Measurements from ENCODE around the gene DAND5. TPM values are rescaled to one million over a fixed set of nuclear protein-coding genes. Genes with fewer than 3 reads are reported as not detected.

Gene DAND5
- total and polyA plus RNA-seq, 2 of the 13 experiments (the other 11 are each of a cell fraction or from before 2014, with no cell fraction given), result 0.04 TPM; not detected in 1

GRCh38 chr19:12952488-12953137 is 16.8 kb upstream of the DAND5 start:
- no peak overlapping the region for H3K4me2 ChIP-seq (ENCODE audit: low read depth, low read length)
- H3K9ac ChIP-seq (ENCODE audit: insufficient read depth, low read depth, low read length), result no peak overlapping the region
- H3K9me3 ChIP-seq (ENCODE audit: low read length), result no peaks in the 10 kb centered on the region
- no peak overlapping the region for H3K27ac ChIP-seq (ENCODE audit: extremely low read length, insufficient read depth, low read length)
- DNase-seq (ENCODE audit: low spot score) (no peak), ATAC-seq (no peak), FAIRE-seq (no peak)
- H3K79me2 ChIP-seq (ENCODE audit: insufficient read depth, low read length), result peaks cover 28% of the 10 kb centered on the region
- in situ Hi-C loops (cut with HindIII; ENCODE audit: extremely low pct_ligation_motif_present, low pct_unique_long_range_greater_than_20kb), result no loop called here
- H4K20me1 ChIP-seq (ENCODE audit: insufficient read depth, low read length), result no peaks in the 10 kb centered on the region
- peaks cover 34 to 55% of the 10 kb centered on the region in 2 experiments; a peak in 4 of 5 replicates for H3K36me3 ChIP-seq (replicated peaks in 1 of 2; ENCODE audit: control insufficient read depth in 1 of 2, insufficient read depth in 2 of 2, low read length in 2 of 2)
- H3K27me3 ChIP-seq (ENCODE audit: control insufficient read depth in 1 of 2, insufficient read depth in 2 of 2, low read length in 2 of 2), result no peaks in the 10 kb centered on the region
- peaks cover 26% of the 10 kb centered on the region for H3K4me1 ChIP-seq (ENCODE audit: insufficient read depth, low read length)
- WGBS (ENCODE audit: low lambda C conversion rate), result 97% methylated on average over 12 of the region's 12 CpGs
- CTCF ChIA-PET (ENCODE audit: low intra/inter-chr PET ratio, low total read pairs), result no interaction called here
- BruUV-seq (replicated peaks), result no TSS peak
- no peak overlapping the region for H2AFZ ChIP-seq (ENCODE audit: low read length)
- no peak overlapping the region for H3K4me3 ChIP-seq (replicated peaks in 1 of 3; ENCODE audit: insufficient read depth in 1 of 3, low read depth in 2 of 3, low read length in 3 of 3)
- intact Hi-C loops (cut with micrococcal nuclease; ENCODE audit: unreplicated experiment), result no loop called here
- POLR2A ChIA-PET, result interaction anchor here (0.9 to 1.0 kb wide), 2 partner anchors 15 to 62 kb away, joined by 4 to 5 read pairs; partner anchors contain the start of gene GCDH
- TF ChIP-seq AGO2 (optimal IDR thresholded peaks at IDR 0.05; ENCODE audit: low read depth, low read length) (peak; percentile 52), PLRG1 (conservative IDR thresholded peaks at IDR 0.05) (no peak), ZNF251 (CRISPR knock-in tag; IDR thresholded peaks at IDR 0.05) (no peak), STAG1 (CRISPR knock-in tag; IDR thresholded peaks at IDR 0.05) (no peak), RARA (CRISPR knock-in tag; IDR thresholded peaks at IDR 0.05) (no peak), ZNF737 (CRISPR knock-in tag; IDR thresholded peaks at IDR 0.05; ENCODE audit: borderline replicate concordance) (no peak), ZNF121 (CRISPR knock-in tag; IDR thresholded peaks at IDR 0.05) (no peak), POLR2A (IDR thresholded peaks at IDR 0.05; ENCODE audit: insufficient read depth in 1 of 2, low read depth in 2 of 2, low read length in 2 of 2) (peak in 1 of 2 experiments; percentile 32; a peak in 1 of 4 replicates), ZNF512 (CRISPR knock-in tag; IDR thresholded peaks at IDR 0.05) (no peak), ZNF256 (CRISPR knock-in tag; conservative IDR thresholded peaks at IDR 0.05) (no peak), TMF1 (CRISPR knock-in tag; IDR thresholded peaks at IDR 0.05; ENCODE audit: low read depth) (no peak), POLR2G (IDR thresholded peaks at IDR 0.05; ENCODE audit: low read depth, low read length) (peak; percentile 40; the same call in 1 of the 2 replicates), ZNF337 (CRISPR knock-in tag; IDR thresholded peaks at IDR 0.05; ENCODE audit: borderline replicate concordance, low read depth) (no peak), PATZ1 (CRISPR knock-in tag; IDR thresholded peaks at IDR 0.05) (no peak)
- TF ChIP-seq, protein P1, sequence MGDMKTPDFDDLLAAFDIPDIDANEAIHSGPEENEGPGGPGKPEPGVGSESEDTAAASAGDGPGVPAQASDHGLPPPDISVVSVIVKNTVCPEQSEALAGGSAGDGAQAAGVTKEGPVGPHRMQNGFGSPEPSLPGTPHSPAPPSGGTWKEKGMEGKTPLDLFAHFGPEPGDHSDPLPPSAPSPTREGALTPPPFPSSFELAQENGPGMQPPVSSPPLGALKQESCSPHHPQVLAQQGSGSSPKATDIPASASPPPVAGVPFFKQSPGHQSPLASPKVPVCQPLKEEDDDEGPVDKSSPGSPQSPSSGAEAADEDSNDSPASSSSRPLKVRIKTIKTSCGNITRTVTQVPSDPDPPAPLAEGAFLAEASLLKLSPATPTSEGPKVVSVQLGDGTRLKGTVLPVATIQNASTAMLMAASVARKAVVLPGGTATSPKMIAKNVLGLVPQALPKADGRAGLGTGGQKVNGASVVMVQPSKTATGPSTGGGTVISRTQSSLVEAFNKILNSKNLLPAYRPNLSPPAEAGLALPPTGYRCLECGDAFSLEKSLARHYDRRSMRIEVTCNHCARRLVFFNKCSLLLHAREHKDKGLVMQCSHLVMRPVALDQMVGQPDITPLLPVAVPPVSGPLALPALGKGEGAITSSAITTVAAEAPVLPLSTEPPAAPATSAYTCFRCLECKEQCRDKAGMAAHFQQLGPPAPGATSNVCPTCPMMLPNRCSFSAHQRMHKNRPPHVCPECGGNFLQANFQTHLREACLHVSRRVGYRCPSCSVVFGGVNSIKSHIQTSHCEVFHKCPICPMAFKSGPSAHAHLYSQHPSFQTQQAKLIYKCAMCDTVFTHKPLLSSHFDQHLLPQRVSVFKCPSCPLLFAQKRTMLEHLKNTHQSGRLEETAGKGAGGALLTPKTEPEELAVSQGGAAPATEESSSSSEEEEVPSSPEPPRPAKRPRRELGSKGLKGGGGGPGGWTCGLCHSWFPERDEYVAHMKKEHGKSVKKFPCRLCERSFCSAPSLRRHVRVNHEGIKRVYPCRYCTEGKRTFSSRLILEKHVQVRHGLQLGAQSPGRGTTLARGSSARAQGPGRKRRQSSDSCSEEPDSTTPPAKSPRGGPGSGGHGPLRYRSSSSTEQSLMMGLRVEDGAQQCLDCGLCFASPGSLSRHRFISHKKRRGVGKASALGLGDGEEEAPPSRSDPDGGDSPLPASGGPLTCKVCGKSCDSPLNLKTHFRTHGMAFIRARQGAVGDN (CRISPR knock-in tag; IDR thresholded peaks at IDR 0.05), result no peak

Measured in HepG2 (cell line).